NCI-H82 treated with DMSO at 0.1 percent for 48 hours (cell line): ENCODE results near the gene TMEM250.

Source experiments
- DNase-seq: peaks from one replicate; lab custom pipeline; 2025; ENCODE audit not compliant: unreplicated experiment; lab: John Stamatoyannopoulos, UW

The TMEM250 gene

DNA sequence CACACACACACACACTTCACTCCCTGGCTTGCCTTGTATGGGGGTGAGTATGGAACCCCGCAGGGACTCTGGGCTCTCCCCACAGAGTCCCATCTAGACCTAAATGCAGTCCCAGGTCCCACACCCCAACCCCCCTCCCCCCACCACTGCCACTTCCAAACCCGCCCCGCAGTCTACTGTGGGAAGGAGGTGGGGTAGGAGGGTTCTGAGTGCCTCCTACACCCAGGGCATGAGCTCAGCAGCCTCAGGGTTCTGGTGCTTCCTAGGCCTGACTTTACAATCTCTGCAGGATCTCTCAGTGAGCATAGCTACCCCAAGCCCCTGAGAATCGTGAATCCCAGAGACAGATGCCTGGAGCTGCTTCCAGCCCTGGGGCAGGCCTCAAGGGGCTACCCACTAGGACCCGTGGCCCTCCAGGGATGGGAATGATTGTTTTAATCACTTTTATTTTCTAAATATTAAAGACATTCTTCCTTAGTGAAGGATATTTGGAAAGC, 22.1 kb downstream of the TMEM250 start:
- DNase-seq = no peak

DNA sequence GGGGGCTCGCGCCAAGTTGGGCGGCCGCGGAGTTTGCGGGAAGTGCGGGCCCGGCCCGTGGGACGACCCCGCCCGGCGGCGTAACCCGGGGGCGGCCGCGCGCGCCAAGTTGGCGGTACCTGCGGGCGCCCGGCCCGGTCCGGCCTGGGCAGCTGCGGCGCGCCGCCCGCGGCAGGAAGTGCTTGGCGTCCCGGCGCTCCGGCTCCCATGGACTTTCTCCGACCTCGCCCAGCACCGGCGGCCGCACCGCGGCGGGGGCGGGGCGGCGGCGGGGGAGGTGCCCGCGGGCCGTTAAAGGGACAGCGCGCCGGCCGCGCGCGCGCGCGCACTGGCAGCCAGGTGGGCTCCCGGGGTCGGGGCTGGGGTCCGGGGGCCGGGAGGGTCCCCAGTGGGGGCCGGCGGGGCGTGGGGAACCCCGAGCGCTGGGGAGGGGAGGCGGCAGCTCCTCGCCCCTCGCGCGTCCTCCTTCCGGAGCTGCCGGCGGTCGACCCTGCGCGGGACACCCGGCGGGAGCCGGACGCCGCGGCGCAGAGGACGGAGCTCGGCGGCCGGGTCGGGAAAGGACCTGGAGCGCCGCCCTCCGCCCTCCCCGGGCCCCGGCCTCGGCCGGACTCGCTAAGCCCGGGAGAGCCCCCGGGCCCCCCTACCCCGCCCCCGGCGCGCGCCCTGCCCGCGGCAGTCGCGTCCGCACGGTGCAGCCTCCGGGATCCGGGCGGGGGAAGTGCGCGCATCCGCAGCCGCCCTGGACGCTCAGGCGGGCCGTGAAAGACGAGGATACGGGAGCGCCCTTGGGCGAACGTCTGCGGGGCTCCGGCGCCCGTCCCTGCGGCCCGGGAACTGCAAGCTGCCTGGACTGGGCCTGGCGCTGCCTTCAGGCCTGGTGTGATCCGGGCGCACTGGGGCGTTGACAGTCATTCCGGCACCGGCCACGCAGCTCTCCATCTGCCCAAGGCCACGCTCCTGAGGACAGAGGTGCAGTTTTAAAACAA, 23.3 kb downstream of the TMEM250 start, which contains the start of gene NACC2:
NACC2 (minus strand) TSS at position 220 of the 989 bp plus-strand sequence. CDS start 44,768 bp downstream, outside the sequence.
- no peak for DNase-seq

DNA sequence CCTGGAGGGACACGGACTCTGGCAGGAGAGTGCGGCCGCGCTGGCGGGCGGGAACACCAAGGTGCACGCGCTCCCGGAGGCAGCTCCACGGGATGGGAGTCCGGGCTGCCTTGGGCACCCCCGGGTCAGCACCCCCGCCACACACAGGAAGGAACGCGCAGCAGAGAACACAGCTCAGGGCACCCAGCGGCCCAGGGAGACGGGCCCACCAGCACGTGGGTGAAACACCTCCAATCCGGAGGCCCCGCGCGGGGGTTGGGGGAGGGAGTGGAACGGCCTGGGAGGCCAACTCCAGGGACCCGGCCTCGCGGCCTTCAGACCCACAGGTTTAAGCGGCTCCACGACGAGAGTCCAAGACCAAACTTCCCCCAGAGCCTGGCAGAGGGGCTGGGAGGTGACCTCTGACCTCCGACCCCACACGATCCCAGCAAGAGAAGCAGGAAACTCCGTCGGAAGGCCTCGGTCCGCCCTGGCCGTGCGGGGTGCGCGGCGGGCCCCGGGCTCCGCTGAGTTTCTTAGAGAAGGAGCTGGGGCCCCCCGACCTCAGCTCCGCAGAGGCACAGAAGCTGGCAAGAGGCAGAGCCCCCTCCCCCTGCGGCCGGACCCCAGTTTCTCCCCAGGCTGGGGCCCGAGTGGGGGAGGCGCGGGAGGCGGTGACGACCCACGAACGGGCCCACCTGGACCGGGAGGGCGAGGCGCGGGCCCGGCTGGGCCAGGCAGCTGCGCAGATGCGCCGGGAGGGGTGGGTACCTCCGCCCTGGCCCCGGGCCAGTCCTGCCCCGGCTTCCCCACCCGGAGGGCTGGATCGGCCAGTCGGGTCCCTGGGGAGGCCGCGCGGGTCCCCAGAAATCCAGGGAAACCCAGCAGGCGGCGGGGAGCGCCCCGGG, 24.4 kb downstream of the TMEM250 start:
- no peak for DNase-seq

DNA sequence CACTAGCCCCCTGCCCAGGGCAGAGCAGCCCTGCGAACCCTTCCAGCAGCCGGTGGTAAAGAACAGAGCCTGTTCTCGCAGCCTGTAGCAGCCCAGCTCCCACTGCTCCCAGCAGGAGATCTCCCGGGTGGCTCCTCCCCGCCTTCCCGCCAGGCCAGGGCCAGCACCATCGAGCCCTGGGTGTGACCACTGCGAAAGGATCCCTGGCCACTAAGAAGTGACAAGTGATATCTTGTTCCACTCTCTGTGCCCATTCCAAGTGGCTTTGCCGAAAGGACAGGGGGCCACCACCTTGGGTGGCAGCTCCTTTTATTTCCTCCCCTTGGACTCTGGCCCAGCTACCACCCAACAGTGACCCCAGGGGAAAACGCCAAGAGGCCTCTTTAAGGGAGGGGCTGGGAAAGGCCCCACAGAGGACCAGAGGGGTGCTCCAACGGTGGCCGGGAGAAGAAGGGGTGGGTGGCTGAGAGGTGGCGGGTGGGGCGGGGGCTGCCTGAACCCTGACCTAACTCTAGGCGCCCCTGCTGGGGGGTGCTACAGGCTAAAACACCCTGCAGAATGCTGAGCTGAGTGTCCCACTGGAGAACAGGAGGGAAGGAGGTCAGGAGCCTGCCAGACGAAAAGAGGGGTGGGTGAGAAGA, 25.2 kb downstream of the TMEM250 start:
- no peak for DNase-seq

DNA sequence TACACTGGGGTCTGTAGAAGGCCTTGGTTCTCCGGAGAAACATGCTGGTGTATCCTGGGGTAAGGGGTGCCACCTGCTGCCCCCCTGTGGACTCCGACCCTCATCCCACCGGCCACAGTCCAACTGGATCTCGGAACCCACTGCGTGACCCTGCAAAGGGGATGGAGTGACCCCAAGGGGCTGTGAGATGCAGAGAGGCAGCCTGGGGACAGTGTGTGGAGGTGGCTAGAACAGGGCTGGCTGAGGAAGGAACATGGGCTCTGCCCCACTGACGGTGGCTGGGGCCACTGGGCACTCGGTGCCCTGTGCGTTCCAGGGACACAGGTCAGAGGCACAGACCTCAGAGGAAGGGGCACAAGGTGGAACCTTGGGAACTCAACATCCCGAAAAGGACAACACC, 25.9 kb downstream of the TMEM250 start:
- no peak for DNase-seq

DNA sequence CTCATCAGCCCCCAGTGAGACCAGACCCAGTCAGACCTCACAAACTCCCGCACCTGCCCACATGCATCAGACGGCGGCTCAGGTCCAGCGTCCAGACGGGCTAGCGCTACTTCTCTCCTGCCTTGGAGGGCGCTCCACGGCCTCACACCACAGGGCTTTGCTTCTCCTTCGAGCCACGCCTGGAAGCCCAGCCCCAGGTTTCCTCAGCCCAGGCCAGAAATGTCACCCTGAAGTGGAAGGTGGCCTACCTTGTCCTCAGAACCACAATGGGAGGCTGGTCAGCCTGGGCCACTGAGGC, 26.4 kb downstream of the TMEM250 start:
- no peak for DNase-seq

DNA sequence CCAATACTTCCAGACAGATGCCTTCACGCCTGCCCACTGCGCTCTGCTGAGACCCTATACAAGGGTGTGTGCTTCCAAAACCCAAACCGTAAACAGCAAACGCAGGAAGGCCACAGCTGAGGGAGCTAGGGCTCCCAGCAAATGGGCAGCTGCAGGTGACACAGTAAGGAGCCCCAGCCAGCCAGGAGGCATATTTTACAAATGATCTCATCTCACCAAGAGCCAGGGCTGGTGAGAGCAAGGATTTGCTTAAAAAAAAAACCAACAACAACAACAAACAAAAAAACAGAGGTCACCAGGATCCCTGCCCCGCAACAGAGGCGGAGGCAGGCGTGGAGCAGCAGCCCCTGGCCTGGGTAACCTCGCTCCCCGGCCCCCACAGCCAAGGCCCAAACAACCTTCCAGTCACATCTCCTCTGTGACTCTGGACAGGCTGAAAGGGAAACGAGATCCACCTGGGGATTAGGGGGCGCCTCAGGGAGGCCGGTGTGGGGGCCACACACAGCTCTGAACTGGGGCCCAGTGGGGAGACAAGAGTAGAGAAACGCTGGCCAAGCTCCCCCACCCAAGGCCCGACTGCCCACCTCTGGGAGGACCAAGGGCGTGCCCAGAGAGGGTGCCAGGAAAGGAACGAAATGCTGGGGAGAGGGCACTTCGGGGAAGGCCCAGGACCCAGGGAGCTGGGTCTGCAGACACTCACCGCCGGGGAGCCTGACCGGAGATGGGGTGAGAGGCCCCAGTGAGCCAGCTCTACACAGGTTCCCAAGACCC, 26.9 kb downstream of the TMEM250 start:
- no peak for DNase-seq

DNA sequence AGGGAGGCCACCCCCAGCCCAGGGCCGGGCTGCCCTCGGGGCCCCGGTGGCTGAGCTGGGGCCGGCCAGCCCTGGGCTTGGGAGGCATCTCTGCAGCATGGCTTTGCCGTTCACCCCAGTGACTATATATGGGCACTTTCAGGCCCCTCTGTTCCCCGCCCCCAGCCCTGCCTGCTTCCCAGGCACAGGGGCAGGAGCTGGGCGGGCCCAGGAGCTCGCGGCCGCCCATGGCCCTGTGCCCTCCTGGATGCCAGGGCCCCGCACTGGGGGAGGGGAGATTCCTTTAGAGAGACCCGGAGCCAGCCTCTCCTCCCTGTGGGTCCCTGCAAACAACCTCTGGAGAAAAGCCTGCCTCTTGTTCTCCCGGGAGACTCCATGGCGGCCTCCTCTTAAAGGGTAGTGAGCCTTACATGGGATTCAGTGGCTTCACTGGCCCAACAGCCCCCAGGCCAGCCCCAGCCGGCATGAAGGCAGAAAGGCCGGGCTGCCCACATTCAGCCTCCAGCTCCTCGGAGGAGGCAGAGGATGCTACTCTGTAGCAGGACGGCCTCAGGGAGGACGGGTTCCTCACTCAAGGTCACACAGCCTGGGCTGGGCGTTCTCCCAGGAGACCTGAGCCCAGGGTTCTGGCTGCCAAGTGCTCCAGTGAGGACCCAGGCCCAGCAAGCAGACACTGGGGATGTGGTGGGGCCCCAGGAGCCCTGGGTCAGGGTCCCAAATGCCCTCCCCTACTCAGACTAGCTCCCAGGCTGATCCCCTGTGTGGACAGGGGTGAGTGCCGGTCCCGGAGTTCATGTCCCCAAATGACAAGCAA, 27.7 kb downstream of the TMEM250 start:
- no peak for DNase-seq

DNA sequence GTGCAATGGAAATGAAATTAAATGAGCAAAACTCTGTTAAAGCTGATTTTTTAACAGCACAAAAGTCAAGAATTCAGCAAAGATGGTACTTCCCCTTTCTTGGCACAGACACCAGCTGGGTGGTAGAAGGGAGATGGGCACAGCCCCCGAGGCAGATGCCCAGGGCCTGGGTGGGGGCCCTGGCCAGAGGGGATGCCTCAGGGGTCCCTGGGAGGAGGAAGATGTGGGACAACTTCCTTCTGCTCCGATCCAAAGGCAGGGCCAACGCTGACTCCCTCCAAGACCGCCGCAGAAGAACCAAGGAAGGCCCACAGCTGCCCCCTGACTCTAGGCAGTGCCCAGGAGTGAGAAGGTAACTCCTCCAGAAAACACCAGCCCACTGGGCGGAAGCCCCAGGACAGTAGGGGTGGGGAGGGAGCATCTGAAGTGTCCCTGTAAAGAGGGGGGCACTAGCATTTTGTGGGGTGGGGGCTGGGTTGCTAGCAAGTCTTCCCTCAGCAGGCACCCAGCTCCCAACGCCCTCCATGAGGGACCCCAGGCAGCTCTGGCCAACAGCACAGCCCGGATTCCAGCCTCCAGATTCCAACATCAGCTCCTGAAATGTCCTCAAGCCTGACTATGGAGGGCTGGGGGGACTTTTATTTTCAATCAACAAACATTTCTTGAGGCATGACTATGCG, 28.5 kb downstream of the TMEM250 start:
- no peak for DNase-seq

DNA sequence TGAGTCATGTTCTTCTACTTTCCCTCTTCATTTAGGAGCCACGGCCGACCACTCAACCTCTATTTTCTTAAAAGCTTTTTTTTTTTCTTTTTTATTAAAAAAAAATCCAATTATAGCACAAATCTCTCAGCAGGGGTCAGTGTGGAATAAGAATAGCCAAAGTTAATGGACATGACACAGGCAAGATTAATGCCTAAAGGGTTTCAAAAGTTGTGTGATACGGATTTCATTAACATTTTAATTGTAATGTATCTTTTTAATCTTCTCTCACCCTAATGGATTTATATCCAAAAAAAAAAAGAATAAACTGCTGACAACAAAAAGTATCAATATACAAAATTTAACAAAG, 29.0 kb downstream of the TMEM250 start:
- no peak for DNase-seq

DNA sequence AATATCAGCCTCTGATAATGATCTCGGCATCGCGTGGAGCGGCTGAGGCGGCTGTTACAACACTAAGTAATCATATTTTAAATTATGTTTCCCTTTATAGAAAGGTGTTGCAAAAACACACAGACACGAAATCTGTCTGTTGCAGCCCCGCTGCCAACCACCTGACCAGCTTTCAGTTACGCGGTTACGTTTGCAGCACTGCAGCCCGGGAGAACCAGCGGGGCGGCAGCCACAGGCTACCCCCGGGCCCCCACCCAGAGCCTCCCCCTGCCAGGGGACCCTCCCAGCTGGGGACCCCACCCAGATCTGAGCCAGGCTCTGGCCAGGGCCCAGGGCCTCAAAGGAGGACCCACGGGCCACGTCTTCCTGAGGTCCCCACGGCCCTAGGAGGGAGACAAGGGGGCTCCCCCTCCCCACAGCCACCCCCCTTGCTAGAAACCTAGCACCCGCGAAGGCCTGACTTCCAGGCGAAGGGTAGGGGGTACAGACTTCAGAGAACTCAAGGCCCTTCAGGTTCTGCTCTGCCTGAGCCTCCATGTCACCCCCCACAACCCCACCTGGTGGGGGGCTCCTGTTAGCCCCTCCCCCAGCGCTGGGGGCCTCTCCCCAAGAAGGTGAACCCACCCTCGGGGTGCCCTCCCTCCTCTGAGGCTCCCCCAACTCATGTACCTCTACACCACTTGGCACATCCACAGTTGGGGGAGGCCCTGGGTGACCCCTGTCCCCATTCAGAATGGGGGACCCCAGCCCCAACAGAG, 29.6 kb downstream of the TMEM250 start:
- no peak for DNase-seq

DNA sequence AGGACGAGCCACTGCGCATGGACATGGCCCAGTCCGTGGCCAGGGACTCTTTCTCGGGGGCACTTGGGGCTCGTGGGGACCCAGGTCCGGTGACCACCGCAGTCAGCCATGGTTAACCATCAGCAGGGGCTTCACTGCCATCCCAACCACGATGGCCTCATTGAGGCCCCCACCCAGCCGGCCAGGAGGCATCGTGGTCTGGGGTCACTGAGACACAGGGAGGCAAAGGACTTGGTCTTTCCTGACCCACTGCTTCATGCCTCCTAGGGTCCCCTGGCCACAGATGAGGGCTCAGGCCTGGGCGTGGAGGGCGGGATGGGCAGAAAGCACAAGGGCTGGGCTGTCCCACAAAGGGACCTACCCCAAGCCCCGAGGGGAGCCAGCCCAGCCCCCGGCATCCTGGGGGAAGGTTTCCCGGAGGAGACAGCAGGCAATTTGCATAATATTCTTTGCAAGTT, 30.2 kb downstream of the TMEM250 start:
- DNase-seq = no peak

DNA sequence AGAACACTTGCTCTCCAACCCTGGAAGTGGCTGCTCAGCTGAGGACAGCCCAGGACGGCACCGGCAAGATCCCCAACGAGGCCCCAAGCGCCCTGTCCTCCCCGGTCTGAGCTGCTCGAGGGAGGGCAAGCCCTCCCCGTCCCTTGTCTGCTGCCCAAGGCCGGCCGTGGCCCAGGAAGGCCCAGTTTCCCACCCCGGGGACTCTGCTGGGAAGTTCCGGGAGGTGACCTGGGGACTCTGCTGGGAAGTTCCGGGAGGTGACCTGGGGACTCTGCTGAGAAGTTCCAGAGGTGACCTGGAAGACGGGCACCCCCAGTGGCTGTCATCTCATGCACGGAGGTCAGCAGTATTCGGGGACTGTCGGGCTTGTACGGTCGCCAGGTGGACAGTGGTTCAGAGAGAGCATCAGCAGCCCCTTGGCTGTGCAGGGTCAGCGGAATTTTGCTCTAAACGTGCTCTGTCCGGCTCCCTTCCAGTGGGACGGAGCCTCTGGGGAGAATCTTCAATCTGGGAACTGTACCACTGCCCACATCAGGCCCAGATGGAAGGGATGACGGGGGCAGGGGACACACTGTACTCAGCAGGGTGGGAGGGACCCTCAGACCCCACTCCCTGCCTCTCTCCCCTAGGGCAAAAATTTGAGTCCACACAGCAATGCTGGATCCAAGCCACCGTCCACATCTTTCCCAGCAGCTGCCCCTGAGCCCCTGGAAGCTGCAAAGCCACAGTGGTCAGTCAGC, 30.8 kb downstream of the TMEM250 start:
- no peak for DNase-seq

DNA sequence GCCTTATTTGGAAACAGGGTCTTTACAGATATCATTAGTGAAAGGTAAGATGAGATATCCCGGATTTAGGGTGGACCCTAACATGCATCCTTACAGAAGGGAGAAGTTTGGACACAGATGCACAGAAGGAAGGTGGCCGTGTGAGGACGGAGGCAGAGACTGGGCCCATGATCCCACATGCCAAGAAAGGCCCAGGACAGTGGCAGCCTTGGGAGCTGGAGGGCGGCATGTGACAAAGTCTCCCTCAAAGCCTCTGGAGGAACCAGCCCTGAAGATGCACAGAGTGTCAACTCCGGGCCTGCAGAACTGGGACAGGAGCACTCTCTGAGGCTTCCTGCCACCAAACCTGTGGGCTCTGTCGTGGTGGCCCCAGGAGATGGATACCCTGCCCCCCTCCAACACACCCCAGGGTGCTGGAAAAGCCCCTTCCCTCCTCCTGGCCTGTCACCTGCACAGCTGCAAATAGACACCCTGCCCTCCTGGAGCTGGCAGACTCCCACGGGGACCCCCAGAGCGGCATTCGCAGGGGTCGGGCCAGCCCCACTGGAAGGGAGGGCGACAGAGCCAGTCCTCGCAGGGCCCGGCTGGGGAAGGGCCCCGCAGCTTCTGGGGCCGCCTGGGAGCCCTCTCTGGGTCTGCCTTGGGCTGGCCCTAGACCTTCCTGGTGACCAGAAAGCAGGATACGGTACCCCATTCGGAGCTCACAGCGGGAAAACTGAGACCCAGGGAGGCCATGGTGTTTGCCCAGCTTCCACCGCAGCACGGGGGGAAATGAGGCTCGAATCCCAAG, 31.5 kb downstream of the TMEM250 start:
- no peak for DNase-seq

DNA sequence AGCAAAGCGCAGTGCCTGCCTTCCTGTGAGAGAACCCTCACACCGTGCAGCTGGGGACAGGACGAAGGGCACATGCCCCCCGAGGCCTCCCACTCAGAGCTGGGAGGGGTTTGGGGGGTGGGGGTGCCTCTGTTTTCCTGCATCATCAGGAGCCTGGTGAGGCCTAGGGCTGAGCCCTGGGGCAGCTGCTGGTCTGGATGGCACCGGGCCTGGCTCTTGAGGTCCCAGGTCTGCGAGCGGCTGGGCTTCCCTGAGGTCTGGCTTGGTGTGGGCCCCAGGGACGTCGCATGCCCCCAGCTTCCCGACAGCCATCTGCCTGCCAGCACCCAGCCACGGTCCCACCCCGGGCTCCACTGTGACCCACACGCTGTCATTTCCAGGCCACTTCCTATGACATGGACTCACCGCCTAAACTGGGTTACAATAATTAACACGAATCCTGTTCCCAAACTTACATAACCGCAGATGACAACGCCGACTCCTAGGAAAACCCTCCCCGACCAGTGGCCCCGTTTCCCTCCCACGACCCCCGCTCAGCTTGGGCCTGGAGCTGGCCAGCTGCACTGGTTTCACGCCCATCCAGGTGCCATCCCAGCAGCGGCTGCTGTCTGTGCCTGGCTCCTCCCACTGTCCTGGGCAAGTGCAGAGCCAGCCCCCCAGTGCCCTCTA, 32.3 kb downstream of the TMEM250 start:
- no peak for DNase-seq

DNA sequence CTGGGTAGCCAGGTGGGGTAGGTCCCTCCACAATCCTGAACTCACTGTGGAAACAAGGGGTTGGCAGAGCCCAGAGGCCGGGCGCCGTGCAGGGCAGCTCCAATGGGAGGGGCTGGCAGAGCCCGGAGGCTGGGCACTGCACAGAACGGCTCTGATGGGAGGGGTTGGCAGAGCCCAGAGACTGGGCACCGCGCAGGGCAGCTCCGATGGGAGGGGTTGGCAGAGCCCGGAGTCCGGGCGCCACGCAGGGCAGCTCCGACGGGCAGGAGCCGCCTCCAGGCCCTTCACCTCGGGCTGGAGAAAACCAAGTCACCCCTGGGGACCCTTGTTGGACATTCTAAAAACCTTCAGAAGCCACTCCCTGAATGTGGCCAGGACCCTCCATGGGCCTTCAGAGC, 32.9 kb downstream of the TMEM250 start:
- no peak for DNase-seq
